Endodermal cell (in vitro differentiated cells): ENCODE data around the gene SOX12. TPM values are rescaled to one million over a fixed set of nuclear protein-coding genes. Genes with fewer than 3 reads are reported as not detected.

ENCODE experiments used
- DNase-seq: peaks from one replicate; pipeline ENCODE4 v3.0.0-alpha.2; 2017
- H3K27ac ChIP-seq: 2 replicates; pipeline ENCODE4 v1.5.1; 2013; ENCODE audit warnings: mild to moderate bottlenecking, low read depth, low read length, moderate library complexity
- H3K27me3 ChIP-seq: 2 replicates; pipeline ENCODE4 v1.6.1; 2013; ENCODE audit warnings: mild to moderate bottlenecking, low read length, moderate library complexity; ENCODE audit not compliant: insufficient read depth, control insufficient read depth, poor library complexity, severe bottlenecking
- H3K36me3 ChIP-seq: 2 replicates; pipeline ENCODE4 v1.7.0; 2013; ENCODE audit warnings: mild to moderate bottlenecking, low read length, moderate library complexity; ENCODE audit not compliant: control insufficient read depth, insufficient read depth
- H3K4me1 ChIP-seq: one replicate; pipeline ENCODE4 v1.7.0; 2013; ENCODE audit warnings: low read length; ENCODE audit not compliant: control insufficient read depth, insufficient read depth
- H3K4me3 ChIP-seq: 2 replicates; pipeline ENCODE4 v1.5.1; 2013; ENCODE audit warnings: mild to moderate bottlenecking, low read length, moderate library complexity
- H3K9ac ChIP-seq: 2 replicates; pipeline ENCODE4 v1.6.1; 2013; ENCODE audit warnings: mild to moderate bottlenecking, low read length, moderate library complexity; ENCODE audit not compliant: poor library complexity, severe bottlenecking; ENCODE audit errors: extremely low read depth
- H3K9me3 ChIP-seq: 2 replicates; pipeline ENCODE4 v1.6.1; 2013; ENCODE audit warnings: mild to moderate bottlenecking, low read length, moderate library complexity; ENCODE audit not compliant: control insufficient read depth
- H3K27ac Mint-ChIP-seq: 2 replicates; pipeline ENCODE4 v1.8.0; 2020; ENCODE audit warnings: mixed read lengths
- H3K27me3 Mint-ChIP-seq: 2 replicates; pipeline ENCODE4 v1.8.0; 2021; ENCODE audit warnings: mild to moderate bottlenecking, mixed read lengths; ENCODE audit not compliant: insufficient read depth
- H3K36me3 Mint-ChIP-seq: 2 replicates; pipeline ENCODE4 v1.8.0; 2020; ENCODE audit warnings: low read depth, mixed read lengths
- H3K4me1 Mint-ChIP-seq: 2 replicates; pipeline ENCODE4 v1.8.0; 2020; ENCODE audit warnings: mixed read lengths
- H3K4me3 Mint-ChIP-seq: 2 replicates; pipeline ENCODE4 v1.8.0; 2020; ENCODE audit warnings: mild to moderate bottlenecking, moderate library complexity, mixed read lengths
- H3K9me3 Mint-ChIP-seq: 2 replicates; pipeline ENCODE4 v1.8.0; 2020; ENCODE audit warnings: mild to moderate bottlenecking, mixed read lengths
- WGBS, 2 experiments: methylation state at CpG; one replicate each; pipeline versions ENCODE4 v1.1.5 to v1.1.7; 2013; ENCODE audit warnings: missing lambda C conversion rate in 2 of 2, mixed read lengths in 1 of 2; ENCODE audit not compliant: insufficient coverage in 1 of 2, insufficient read length in 1 of 2; 5-methylcytosine and 5-hydroxymethylcytosine counted together
- total RNA-seq, 2 donors: library from RNA; stranded (reverse); fragmentation: NEBNext Ultra II Directional in 1 of 2; extraction: Animal tissue kit (Norgen Biotek cat#: 25700) in 1 of 2; gene quantifications; 2 replicates in 1 of 2; 3 replicates in 1 of 2; pipeline ENCODE4 v1.2.1, GENCODE V29; 2021
- TF ChIP-seq, protein P1 (sequence below): fragments of 200-600 bp; sonication (generic); conservative IDR thresholded peaks from 2 replicates; pipeline ENCODE4 v1.5.0; 2021; ENCODE audit warnings: antibody characterized with exemption, mild to moderate bottlenecking

The SOX12 gene
- total RNA-seq, 2 donors from 2014 or later = 71.4 to 81.7 TPM

DNA sequence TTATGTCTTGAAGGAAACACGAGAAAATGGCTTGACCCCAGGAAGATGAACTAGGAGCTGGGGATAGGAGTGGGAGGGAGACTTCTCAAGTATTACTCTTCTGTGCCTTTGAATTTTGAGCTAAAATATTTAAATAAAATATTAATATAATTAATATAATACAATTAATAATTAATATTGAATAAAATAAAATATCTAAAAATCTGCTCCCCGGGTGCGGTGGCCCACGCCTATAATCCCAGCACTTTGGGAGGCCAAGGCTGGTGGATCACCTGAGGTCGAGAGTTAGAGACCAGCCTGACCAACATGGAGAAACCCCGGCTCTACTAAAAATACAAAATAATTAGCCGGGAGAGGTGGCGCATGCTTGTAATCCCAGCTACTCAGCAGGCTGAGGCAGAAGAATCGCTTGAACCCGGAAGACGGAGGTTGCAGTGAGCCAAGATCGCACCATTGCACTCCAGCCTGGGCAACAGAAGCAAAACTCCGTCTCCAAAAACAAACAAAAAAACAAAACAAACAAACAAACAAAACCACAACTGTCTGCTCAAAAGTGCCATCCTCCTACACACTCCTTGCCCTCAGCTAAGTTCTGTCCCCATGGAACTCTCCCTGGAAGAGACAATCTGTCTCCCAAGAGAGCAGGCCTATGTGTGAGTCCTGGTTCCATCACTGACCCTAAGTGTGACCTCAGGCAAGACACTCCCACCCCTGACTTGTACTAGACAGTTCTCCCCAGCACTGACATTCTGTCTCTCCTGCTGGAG, 41.5 kb downstream of the SOX12 start:
- DNase-seq = no peak
- Mint-ChIP-seq H3K27me3 (peaks cover 21% of the 10 kb centered on the region), H3K36me3 (no peaks in the 10 kb centered on the region), H3K4me1 (peaks cover under 1% of the 10 kb centered on the region), H3K9me3 (no peaks in the 10 kb centered on the region), H3K4me3 (no peak overlapping the region), H3K27ac (no peak overlapping the region)
- WGBS, 2 experiments = 82 to 89% methylated on average over 8 to 12 of the region's 13 CpGs
- TF ChIP-seq, protein P1, sequence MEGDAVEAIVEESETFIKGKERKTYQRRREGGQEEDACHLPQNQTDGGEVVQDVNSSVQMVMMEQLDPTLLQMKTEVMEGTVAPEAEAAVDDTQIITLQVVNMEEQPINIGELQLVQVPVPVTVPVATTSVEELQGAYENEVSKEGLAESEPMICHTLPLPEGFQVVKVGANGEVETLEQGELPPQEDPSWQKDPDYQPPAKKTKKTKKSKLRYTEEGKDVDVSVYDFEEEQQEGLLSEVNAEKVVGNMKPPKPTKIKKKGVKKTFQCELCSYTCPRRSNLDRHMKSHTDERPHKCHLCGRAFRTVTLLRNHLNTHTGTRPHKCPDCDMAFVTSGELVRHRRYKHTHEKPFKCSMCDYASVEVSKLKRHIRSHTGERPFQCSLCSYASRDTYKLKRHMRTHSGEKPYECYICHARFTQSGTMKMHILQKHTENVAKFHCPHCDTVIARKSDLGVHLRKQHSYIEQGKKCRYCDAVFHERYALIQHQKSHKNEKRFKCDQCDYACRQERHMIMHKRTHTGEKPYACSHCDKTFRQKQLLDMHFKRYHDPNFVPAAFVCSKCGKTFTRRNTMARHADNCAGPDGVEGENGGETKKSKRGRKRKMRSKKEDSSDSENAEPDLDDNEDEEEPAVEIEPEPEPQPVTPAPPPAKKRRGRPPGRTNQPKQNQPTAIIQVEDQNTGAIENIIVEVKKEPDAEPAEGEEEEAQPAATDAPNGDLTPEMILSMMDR = no peak
- Histone ChIP-seq H3K27me3 (no peaks in the 10 kb centered on the region), H3K9me3 (no peaks in the 10 kb centered on the region), H3K9ac (no peak overlapping the region), H3K27ac (no peak overlapping the region), H3K4me3 (no peak overlapping the region), H3K36me3 (no peaks in the 10 kb centered on the region), H3K4me1 (no peaks in the 10 kb centered on the region)

DNA sequence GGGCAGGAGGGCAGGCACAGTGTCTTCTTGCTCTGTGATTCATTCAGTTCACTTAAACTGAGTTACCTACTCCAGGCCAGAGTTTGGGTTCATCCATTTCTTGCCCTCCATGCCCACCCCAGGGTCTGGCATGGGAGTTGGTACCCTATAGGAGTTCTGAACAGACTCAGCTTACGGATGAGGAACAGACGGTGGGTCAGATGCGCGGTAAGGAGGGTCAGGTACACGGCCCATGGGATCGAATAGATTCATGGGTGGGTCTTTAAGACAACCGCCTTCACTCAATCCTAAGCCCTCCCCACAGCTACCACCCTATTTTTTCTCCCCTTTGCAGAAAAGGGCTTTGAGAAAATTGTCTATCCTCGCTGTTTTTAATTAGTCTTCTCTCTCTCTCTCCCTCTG, 42.1 kb downstream of the SOX12 start:
- Histone ChIP-seq H3K36me3 (no peaks in the 10 kb centered on the region), H3K27me3 (no peaks in the 10 kb centered on the region), H3K4me3 (no peak overlapping the region), H3K4me1 (no peaks in the 10 kb centered on the region), H3K9ac (no peak overlapping the region), H3K9me3 (no peaks in the 10 kb centered on the region), H3K27ac (no peak overlapping the region)
- H3K4me1 Mint-ChIP-seq = peaks cover 5% of the 10 kb centered on the region
- TF ChIP-seq, protein P1 = no peak
- no peaks in the 10 kb centered on the region for H3K36me3 Mint-ChIP-seq
- H3K9me3 Mint-ChIP-seq = no peaks in the 10 kb centered on the region
- no peak overlapping the region for H3K27ac Mint-ChIP-seq
- H3K4me3 Mint-ChIP-seq = no peak overlapping the region
- H3K27me3 Mint-ChIP-seq = peaks cover 21% of the 10 kb centered on the region
- 85 to 87% methylated on average over 6 to 8 of the region's 8 CpGs for WGBS, 2 experiments
- no peak for DNase-seq

DNA sequence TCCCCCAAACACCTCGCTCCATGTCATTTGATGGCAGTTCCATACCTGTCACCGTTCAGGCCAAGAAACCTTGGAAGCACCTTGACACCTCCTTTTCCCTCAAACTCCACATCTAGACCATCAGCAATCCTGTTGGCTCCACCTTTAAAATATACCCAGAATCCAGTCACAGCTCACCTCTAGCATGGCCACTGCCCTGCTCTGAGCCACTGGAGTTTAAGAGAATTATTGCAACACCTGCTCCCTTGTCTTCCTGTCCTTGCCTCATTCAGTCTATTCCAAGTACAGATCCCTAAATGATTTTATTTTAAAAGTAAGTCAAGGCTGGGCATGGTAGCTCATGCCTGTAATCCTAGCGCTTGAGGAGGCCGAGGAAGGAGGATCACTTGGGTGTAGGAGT, 43.6 kb downstream of the SOX12 start:
- H3K27me3 ChIP-seq = no peaks in the 10 kb centered on the region
- no peaks in the 10 kb centered on the region for H3K36me3 ChIP-seq
- H3K4me3 ChIP-seq = no peak overlapping the region
- H3K27ac ChIP-seq = no peak overlapping the region
- DNase-seq = no peak
- TF ChIP-seq, protein P1 = no peak
- H3K4me1 ChIP-seq = no peaks in the 10 kb centered on the region
- no peak overlapping the region for H3K27ac Mint-ChIP-seq
- H3K4me3 Mint-ChIP-seq = no peak overlapping the region
- no peaks in the 10 kb centered on the region for H3K9me3 ChIP-seq
- H3K9me3 Mint-ChIP-seq = no peaks in the 10 kb centered on the region
- peaks cover 21% of the 10 kb centered on the region for H3K27me3 Mint-ChIP-seq
- H3K36me3 Mint-ChIP-seq = no peaks in the 10 kb centered on the region
- peaks cover 5% of the 10 kb centered on the region for H3K4me1 Mint-ChIP-seq
- 89 to 96% methylated on average over 4 of the region's 4 CpGs for WGBS, 2 experiments
- H3K9ac ChIP-seq = no peak overlapping the region
